HPDE6-E6E7 (cell line): ENCODE data around the gene GPR107.

Experiments
- DNase-seq: peaks from one replicate; pipeline ENCODE4 v3.0.0; 2011; ENCODE audit warnings: missing footprints; ENCODE audit errors: extremely low spot score

GPR107 gene

DNA sequence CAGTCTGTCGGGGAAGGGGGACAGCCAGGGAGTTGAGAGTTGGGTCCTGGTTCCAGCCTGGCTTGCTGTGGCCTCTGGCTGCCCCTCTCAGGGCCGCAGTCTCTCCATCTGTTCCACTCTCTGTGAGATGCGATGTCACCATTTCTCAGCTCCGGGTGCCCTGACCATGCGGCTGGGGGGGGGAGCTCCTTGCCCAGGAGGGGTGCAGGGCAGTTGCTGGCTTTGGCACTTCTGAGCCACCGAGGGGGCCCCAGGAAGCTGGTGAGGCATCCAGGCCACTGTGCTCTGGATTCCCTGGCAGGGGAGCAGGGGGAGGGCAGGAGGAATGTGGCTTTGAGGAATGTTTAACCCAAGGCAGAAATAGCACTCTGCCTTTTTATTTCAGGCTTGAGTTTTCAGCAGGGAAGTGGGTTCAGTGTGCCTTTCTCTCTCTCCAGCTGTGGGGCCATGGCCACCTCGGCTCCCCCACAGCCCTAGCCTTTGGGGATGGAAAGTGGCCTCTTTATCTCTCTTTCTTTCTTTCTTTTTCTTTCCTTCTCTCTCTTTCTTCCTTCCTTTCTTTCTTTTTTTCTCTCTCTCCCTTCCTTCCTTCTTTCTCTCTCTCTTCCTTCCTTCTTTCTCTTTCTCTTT, 129.5 kb downstream of the GPR107 start:
- DNase-seq, result no peak

DNA sequence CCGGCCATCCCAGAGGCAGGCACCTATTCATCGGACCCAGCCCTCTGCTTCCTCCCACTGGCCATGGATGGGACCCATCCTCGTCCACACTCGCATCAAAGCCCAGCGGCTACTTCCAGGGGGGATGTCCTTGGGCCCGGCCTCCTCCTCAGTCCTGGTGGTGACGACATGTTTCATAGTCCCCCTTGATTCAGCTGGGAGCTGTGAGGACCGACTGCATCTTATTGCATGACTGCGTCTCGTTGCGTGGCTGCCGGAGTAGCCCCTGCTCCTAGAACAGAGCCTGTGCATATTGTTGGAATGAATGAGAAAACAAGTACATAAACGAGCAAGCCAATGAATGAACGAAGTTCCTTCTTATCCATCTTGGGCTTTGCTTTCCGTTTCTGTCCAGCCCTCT, 131.3 kb downstream of the GPR107 start:
- no peak for DNase-seq

DNA sequence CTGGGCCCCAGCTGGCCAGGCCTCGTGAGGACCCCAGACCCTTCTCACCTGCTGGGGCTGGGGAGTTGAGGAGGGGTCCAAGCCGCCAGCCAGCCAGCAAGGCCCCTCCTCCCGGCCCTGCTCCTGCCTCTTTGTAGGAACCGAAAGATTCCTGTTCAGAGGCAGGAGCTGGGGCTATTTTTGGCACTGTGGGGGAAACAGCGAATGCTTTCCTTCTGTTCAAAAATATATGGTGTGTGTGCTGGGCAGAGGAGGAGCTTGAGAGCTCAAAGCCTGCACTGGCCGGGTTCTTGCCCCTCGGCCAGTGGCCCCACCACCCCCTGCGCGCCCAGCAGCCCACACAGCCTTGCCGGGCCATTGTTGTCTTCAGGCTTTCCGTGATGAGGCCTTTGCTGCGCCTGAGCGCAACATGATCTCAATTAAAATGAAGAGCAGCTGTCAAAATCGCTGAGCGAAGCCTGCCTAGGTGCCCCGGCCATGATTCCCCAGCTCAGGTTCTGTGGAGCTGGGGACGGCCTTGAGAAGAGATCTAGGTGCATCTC, 131.9 kb downstream of the GPR107 start:
- DNase-seq, result no peak

DNA sequence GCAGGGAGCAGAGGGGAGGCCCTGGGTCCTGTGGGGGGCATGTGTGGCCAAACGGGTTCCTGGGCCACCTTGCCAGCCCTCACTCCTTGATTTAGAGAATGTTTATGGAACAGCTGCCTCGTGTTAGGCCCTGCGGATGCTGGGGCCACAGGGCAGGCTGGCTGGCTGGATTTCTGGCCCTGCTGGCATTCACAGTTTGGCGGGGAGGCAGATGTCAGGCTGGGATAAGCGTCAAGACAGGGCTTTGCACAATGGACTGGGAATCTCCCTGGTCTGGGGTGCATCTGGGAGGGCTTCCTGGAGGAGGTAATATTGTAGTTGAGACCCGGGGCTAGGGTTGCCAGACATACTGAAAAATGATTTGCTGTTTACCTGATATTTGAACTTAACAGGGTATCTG, 132.3 kb downstream of the GPR107 start:
- no peak for DNase-seq

DNA sequence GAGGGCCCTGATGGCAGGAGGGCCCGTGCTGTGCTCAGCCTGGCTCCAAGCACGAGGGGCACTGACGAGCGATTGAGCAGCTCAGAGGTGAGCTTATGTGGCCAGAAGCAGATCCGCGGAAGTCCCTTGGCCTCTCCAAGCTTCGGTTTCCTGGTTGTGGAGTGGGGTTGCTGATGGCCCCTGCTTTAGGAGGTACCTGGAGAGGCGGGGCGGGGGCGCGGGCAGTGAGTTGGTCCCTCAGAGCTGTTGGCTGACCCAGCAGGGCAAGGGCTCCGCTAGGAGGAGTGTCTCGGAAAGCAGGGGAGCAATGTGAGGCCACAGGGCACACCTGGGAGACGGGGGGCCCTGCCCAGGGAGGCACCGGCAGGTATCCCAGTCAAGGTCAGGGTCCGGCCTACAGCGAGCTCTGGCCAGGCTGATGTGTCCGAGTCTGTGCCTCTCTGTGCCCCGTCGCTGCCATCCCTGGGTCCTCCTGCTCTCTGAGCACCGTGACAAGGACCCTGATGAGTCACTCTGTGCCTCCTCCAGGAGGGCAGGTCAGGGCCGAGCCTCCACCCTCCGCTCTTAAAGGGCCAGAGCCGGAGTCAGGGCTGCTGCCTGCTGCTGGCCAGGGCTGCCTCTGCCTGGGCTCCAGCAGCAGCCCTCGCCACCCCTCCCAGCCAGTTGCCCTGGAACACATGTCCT, 133.3 kb downstream of the GPR107 start:
- DNase-seq, result peak; percentile 93

DNA sequence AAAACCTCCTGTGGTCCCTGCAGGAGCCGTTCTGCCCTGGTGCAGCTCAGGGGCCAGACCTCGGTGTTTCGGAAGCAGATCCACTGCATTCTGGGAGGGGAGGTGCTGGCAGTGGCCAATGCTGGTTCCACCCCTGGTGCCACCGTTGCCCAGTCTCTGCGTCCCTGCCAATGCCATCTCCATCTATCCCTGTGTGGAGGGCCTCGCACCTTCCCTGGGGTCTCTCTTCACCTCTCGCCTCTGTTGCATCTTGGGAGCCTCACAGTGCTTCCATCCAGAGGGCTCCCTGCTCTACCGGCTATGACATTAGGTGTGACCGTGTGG, 133.8 kb downstream of the GPR107 start:
- no peak for DNase-seq

DNA sequence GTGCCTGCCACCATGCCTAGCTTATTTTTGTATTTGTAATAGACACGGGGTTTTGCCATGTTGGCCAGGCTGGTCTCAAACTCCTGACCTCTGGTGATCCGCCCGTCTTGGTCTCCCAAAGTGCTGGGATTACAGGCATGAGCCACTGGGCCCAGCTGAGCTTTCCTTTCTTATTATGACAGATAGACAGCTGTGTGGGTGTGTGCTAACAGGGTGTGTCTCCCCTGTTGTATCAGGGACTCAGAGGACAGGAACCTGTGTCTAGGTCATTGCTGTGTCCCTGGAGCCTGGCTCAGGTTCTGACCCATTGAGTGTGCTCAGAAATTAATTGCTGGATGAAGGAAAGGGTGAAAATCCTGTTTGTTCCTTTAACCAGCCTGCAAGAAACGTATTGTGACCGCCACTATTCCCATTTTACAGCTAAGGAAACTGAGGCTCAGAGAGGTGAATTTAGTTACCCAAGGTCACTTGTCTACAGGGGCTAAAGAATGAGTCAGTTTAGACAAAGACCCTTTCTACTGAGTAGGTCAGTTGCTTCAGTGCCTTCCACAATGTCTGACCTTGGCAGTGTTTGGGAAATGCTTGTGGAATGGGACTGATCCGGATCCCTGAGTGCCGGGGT, 135.3 kb downstream of the GPR107 start:
- no peak for DNase-seq
